DOHH2 (cell line): ENCODE measurements around the gene BTF3.

Experiments used
- EZH2phosphoT487 ChIP-seq: fragments of 200-600 bp; sonication (generic); IDR thresholded peaks from 2 replicates; pipeline ENCODE4 v1.6.1; 2017; ENCODE audit warnings: borderline replicate concordance, mild to moderate bottlenecking, antibody characterized with exemption, low read length, moderate library complexity, mixed read lengths
- TF ChIP-seq, protein P1 (sequence below): fragments of 200-600 bp; sonication (generic); IDR thresholded peaks from one replicate; pipeline ENCODE4 v1.5.1; 2014; ENCODE audit warnings: antibody characterized with exemption, mild to moderate bottlenecking, low read depth, low read length; ENCODE audit not compliant: poor library complexity, severe bottlenecking

GRCh38 chr5:73498057-73498992, at the start of gene BTF3:
- TF ChIP-seq, protein P1, sequence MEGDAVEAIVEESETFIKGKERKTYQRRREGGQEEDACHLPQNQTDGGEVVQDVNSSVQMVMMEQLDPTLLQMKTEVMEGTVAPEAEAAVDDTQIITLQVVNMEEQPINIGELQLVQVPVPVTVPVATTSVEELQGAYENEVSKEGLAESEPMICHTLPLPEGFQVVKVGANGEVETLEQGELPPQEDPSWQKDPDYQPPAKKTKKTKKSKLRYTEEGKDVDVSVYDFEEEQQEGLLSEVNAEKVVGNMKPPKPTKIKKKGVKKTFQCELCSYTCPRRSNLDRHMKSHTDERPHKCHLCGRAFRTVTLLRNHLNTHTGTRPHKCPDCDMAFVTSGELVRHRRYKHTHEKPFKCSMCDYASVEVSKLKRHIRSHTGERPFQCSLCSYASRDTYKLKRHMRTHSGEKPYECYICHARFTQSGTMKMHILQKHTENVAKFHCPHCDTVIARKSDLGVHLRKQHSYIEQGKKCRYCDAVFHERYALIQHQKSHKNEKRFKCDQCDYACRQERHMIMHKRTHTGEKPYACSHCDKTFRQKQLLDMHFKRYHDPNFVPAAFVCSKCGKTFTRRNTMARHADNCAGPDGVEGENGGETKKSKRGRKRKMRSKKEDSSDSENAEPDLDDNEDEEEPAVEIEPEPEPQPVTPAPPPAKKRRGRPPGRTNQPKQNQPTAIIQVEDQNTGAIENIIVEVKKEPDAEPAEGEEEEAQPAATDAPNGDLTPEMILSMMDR, result no peak
- no peak for TF ChIP-seq EZH2phosphoT487
